NCI-H82 treated with DMSO at 0.1 percent for 48 hours (cell line): ENCODE results near the gene ADGRG2.

Experiments
- DNase-seq: peaks from one replicate; lab custom pipeline; 2025; ENCODE audit not compliant: unreplicated experiment; lab: John Stamatoyannopoulos, UW

ADGRG2 gene

GRCh38 chrX:18956303-18957032 lies 165.8 kb downstream of the ADGRG2 start:
- no peak for DNase-seq

GRCh38 chrX:18955676-18956075 lies 166.6 kb downstream of the ADGRG2 start:
- no peak for DNase-seq

- no peak for DNase-seq
These were observed 171.2 kb downstream of the ADGRG2 start for GRCh38 chrX:18951032-18951431.

GRCh38 chrX:18949944-18950301 lies 172.3 kb downstream of the ADGRG2 start:
- no peak for DNase-seq

- DNase-seq: no peak
These were observed 172.9 kb downstream of the ADGRG2 start for GRCh38 chrX:18949291-18949943.

- DNase-seq: no peak
These were observed 175.7 kb downstream of the ADGRG2 start for GRCh38 chrX:18946611-18947010.

GRCh38 chrX:18946157-18946556 lies 176.1 kb downstream of the ADGRG2 start:
- no peak for DNase-seq

GRCh38 chrX:18945483-18945882 lies 176.8 kb downstream of the ADGRG2 start:
- no peak for DNase-seq

GRCh38 chrX:18944482-18944881 lies 177.8 kb downstream of the ADGRG2 start:
- DNase-seq: no peak

- no peak for DNase-seq
These were observed 180.4 kb downstream of the ADGRG2 start for GRCh38 chrX:18941896-18942295.
